Measurements from ENCODE around the gene HDAC10.
"Not testable (repeated sequence)": the region's sequence is repeated elsewhere in the genome, so short reads cannot be mapped to it uniquely, and the experiment has no call there.

HDAC10 gene

DNA sequence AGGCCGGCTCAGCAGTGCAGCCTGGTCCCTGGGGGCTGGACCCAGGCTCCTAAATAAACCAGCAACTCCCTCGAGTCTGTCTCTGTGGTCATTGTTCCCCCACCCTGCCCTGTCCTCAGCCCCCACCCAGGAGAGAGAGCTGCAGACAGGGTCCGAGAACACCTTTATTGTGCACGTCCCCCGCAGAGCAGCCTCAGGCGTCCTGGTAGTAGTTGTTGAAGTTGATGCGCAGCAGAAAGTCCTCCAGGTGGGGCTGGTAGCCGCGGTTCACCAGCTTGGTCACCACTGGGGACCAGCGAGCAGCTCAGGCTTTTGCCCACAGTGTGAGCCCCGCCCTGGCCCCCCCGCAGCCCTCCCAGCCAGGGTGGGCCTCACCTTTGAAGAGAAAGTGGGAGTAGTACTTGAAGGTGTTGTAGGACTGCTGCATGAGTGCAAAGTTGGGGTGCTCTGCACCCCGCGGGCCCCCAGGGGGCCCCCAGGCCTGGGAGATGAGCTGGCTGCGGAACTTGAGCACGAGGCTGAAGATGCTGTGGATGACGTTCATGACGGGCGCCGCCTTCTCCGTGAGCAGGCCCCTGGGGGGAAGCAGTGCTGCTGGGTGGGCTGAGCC, 33.4 kb downstream of the HDAC10 start:
- no peak for DNase-seq (ENCODE audit: low read depth in 2 of 2)

- no peak for DNase-seq (ENCODE audit: low read depth in 2 of 2)
These were observed 34.2 kb downstream of the HDAC10 start for GRCh38 chr22:50216684-50217520.

GRCh38 chr22:50216055-50216683, 34.9 kb downstream of the HDAC10 start:
- no peak for DNase-seq (ENCODE audit: low read depth in 2 of 2)

GRCh38 chr22:50215297-50216054, 35.6 kb downstream of the HDAC10 start:
- no peak for DNase-seq (ENCODE audit: low read depth in 2 of 2)

GRCh38 chr22:50213263-50213662, 37.8 kb downstream of the HDAC10 start:
- no peak for DNase-seq (ENCODE audit: low read depth in 2 of 2)

DNA sequence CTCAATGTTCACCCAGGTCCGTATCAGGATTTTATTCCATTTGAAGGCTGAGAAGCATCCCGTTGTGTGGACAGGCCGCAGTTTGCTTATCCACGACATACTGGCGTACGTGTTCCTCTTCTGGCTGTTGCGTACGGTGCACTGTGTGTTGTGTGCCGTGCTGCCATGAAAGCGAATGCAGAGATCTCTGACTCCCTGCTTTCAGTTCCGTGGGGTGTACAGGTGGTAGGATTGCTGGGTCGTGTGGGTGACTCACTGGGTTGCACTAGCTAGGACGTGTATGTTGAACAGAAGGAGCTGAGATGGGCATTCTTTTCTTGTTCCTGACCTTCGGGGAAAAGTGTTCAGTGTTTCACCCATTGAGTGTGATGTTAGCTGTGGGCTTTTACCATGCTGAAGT, 39.9 kb downstream of the HDAC10 start:
- no peak for DNase-seq (ENCODE audit: low read depth in 2 of 2)

GRCh38 chr22:50210378-50211139, 40.5 kb downstream of the HDAC10 start:
- no peak for DNase-seq (ENCODE audit: low read depth in 2 of 2)

GRCh38 chr22:50209893-50210292, 41.2 kb downstream of the HDAC10 start:
- DNase-seq (ENCODE audit: low read depth in 2 of 2), result peak; percentile 30 to 33

- DNase-seq (ENCODE audit: low read depth in 2 of 2), result no peak
These were observed 41.8 kb downstream of the HDAC10 start for GRCh38 chr22:50208939-50209892.

DNA sequence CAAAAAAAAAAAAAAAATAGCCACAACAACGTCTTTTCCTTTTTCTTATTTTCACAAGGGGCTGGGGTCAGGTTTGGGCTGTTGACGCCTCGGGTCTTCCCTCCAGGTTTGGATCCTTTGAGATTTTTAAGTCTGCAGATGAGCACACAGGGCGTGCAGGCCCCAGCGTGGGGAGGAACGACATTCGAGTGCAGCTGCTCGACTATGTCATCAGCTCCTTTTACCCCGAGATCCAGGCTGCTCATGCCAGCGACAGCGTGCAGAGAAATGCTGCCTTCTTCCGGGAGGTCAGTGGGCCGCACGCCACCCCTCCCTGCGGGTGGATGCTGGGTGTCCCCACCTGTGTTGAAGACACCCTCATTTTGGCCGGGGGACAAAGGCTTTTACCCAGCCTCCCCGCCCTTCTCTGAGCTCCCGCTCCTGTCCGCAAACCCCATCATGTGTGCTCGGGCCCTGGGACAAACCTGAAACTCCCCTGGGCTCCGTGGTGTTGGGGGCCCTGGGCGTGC, 42.6 kb downstream of the HDAC10 start:
- DNase-seq (ENCODE audit: low read depth in 2 of 2), result no peak

- DNase-seq (ENCODE audit: low read depth in 2 of 2), result no peak
These were observed 43.5 kb downstream of the HDAC10 start for GRCh38 chr22:50207383-50208140.

DNA sequence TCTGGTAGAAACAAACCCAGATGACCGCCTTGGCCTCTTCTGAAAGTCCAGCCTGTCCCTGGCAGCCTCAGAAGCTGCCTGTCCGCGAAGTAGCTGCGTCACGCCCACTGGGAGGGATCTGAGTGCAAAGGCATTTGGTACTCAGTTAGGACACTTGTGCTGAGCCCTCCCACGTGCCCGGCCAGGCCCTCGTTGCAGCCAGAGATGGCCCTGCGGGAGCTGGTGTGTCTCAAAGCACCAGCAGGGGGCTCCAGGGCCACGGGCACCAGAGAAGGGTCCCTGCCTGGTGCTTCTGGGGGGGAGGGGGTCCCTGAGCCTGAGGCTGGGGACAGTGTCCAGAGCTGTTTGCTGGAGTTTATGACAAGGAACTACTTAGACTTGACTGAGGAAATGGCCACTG, 44.5 kb downstream of the HDAC10 start:
- DNase-seq (ENCODE audit: low read depth in 2 of 2), result no peak

- no peak for DNase-seq (ENCODE audit: low read depth in 2 of 2)
These were observed 45.1 kb downstream of the HDAC10 start for GRCh38 chr22:50205781-50206569.

- not testable (repeated sequence) for DNase-seq (ENCODE audit: low read depth in 2 of 2)
These were observed 46.1 kb downstream of the HDAC10 start for GRCh38 chr22:50204998-50205397.

GRCh38 chr22:50204571-50204970, 46.5 kb downstream of the HDAC10 start:
- no peak for DNase-seq (ENCODE audit: low read depth in 2 of 2)

DNA sequence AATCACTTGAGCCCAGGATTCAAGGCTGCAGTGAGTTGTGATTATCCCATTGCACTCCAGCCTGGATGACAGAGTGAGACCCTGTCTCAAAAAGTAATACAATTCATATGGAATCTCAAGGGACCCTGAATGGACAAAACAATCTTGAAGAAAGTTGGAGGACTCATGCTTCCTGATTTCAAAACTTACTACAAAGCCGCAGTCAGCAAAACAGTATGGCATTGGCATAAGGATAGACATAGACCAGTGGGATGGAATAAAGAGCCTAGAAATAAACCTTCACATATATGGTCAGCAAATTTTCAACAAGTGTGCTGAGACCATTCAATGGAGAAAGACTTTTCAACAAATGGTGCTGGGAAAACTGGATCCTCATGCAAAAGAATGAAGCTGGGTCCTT, 47.8 kb downstream of the HDAC10 start:
- DNase-seq (ENCODE audit: low read depth in 2 of 2), result no peak

- no peak for DNase-seq (ENCODE audit: low read depth in 2 of 2)
These were observed 48.9 kb downstream of the HDAC10 start for GRCh38 chr22:50202130-50202666.

All from fibroblast of skin of left quadriceps (primary cell).